CD4-positive, alpha-beta memory T cell (primary cell): ENCODE results near the gene PLTP. TPM values are rescaled to one million over a fixed set of nuclear protein-coding genes. Genes with fewer than 3 reads are reported as not detected.
A peak's percentile ranks its signal among the peaks of the same experiment; 100 is the strongest.

Experiments
- CTCF ChIA-PET: fragments of 350-600 bp; sonication (Branson Sonifier 250); formaldehyde crosslinking; loops from one replicate; lab custom pipeline; 2021; ENCODE audit warnings: inconsistent platforms; ENCODE audit not compliant: partially characterized antibody; lab: Charles Lee
- POLR2A ChIA-PET: fragments of 350-600 bp; sonication (Branson Sonifier 250); formaldehyde crosslinking; loops from one replicate; lab custom pipeline; 2021; ENCODE audit not compliant: partially characterized antibody; lab: Charles Lee
- DNase-seq, 5 donors: peaks; one replicate each; pipeline versions ENCODE4 v3.0.0 to v3.0.0-alpha.2; 2020 to 2022; ENCODE audit warnings: mixed read lengths in 1 of 5
- H3K27ac ChIP-seq: one replicate; pipeline ENCODE4 v1.7.0; 2013; ENCODE audit warnings: low read depth, low read length
- H3K27me3 ChIP-seq: 2 replicates; pipeline ENCODE4 v1.7.0; 2013; ENCODE audit warnings: mild to moderate bottlenecking, low read length, moderate library complexity; ENCODE audit not compliant: insufficient read depth
- H3K36me3 ChIP-seq: 2 replicates; pipeline ENCODE4 v1.7.0; 2013; ENCODE audit warnings: mild to moderate bottlenecking, low read length, moderate library complexity; ENCODE audit not compliant: insufficient read depth
- H3K4me1 ChIP-seq: 2 replicates; pipeline ENCODE4 v1.7.0; 2013; ENCODE audit warnings: mild to moderate bottlenecking, low read length, moderate library complexity; ENCODE audit not compliant: insufficient read depth
- H3K4me3 ChIP-seq, 2 donors: one replicate each; pipeline ENCODE4 v1.7.0; 2013; ENCODE audit warnings: low read length in 2 of 2, mild to moderate bottlenecking in 1 of 2
- H3K9me3 ChIP-seq, 2 donors: one replicate each; pipeline ENCODE4 v1.7.0; 2013; ENCODE audit warnings: low read length in 2 of 2, control low read depth in 1 of 2; ENCODE audit not compliant: control insufficient read depth in 1 of 2
- H3K27ac Mint-ChIP-seq, 7 donors: one replicate each; pipeline ENCODE4 v1.8.0; 2020 to 2021; ENCODE audit warnings: mixed read lengths in 7 of 7, mild to moderate bottlenecking in 6 of 7, inconsistent platforms in 3 of 7, moderate library complexity in 3 of 7
- H3K27me3 Mint-ChIP-seq, 2 donors: one replicate each; pipeline ENCODE4 v1.8.0; 2020 to 2021; ENCODE audit warnings: mixed read lengths in 2 of 2
- H3K36me3 Mint-ChIP-seq, 2 donors: one replicate each; pipeline ENCODE4 v1.8.0; 2020 to 2021; ENCODE audit warnings: mixed read lengths in 2 of 2, inconsistent platforms in 1 of 2, mild to moderate bottlenecking in 1 of 2
- H3K4me1 Mint-ChIP-seq, 4 donors: one replicate each; pipeline ENCODE4 v1.8.0; 2020 to 2021; ENCODE audit warnings: mixed read lengths in 4 of 4, mild to moderate bottlenecking in 1 of 4
- H3K4me3 Mint-ChIP-seq, 8 donors: one replicate each; pipeline ENCODE4 v1.8.0; 2020 to 2021; ENCODE audit warnings: mixed read lengths in 8 of 8, mild to moderate bottlenecking in 7 of 8, moderate library complexity in 6 of 8, inconsistent platforms in 3 of 8
- H3K9me3 Mint-ChIP-seq, 8 donors: one replicate each; pipeline ENCODE4 v1.8.0; 2020 to 2021; ENCODE audit warnings: mixed read lengths in 8 of 8, mild to moderate bottlenecking in 5 of 8, inconsistent platforms in 3 of 8, moderate library complexity in 1 of 8
- intact Hi-C: fragments of 100-400 bp; cut with micrococcal nuclease; formaldehyde crosslinking; loops from one replicate; pipeline ENCODE4 v1.15.1; 2023
- polyA plus RNA-seq, 2 donors: library from polyadenylated mRNA; unstranded; fragments of 300-500 nt; fragmentation: Illumina TruSeq; gene quantifications; one replicate each; pipeline ENCODE4 v1.2.3, GENCODE V29; 2021
- total RNA-seq, 2 experiments: library from RNA; stranded (reverse); gene quantifications; one replicate each; pipeline ENCODE4 v1.2.3, GENCODE V29; 2021

Gene PLTP
- total and polyA plus RNA-seq, 4 experiments from 2014 or later: 0.19 to 0.69 (median 0.29) TPM; not detected in 1

GRCh38 chr20:45897692-45898091 lies 14.3 kb downstream of the PLTP start:
- no peak overlapping the region for H3K27ac ChIP-seq
- H3K4me1 ChIP-seq: peaks cover 16% of the 10 kb centered on the region
- H3K9me3 ChIP-seq: no peaks in the 10 kb centered on the region
- H3K36me3 Mint-ChIP-seq: peaks cover 4 to 30% of the 10 kb centered on the region in 2 donors
- POLR2A ChIA-PET: interaction anchor here (1.0 to 1.9 kb wide), 3 partner anchors 17 to 37 kb away, joined by 3 to 7 read pairs (median 6); partner anchors contain the start of gene ZSWIM1
- CTCF ChIA-PET: no interaction called here
- intact Hi-C loops: no loop called here
- no peaks in the 10 kb centered on the region for H3K27me3 ChIP-seq
- H3K27me3 Mint-ChIP-seq: no peaks in the 10 kb centered on the region
- H3K9me3 Mint-ChIP-seq: peaks cover 0 to 2% (median 0%) of the 10 kb centered on the region in 8 donors
- H3K4me3 ChIP-seq: no peak overlapping the region
- no peak overlapping the region for H3K4me3 Mint-ChIP-seq
- DNase-seq: no peak
- H3K27ac Mint-ChIP-seq: peak overlapping the region in 1 of 7 donors; percentile 60
- peaks cover 7 to 20% (median 13%) of the 10 kb centered on the region in 4 donors for H3K4me1 Mint-ChIP-seq
- peaks cover 20% of the 10 kb centered on the region for H3K36me3 ChIP-seq

GRCh38 chr20:45897289-45897688 lies 14.7 kb downstream of the PLTP start:
- Histone ChIP-seq H3K36me3 (peaks cover 20% of the 10 kb centered on the region), H3K4me3 (no peak overlapping the region), H3K27me3 (no peaks in the 10 kb centered on the region), H3K9me3 (no peaks in the 10 kb centered on the region), H3K27ac (no peak overlapping the region), H3K4me1 (peaks cover 20% of the 10 kb centered on the region)
- intact Hi-C loops: no loop called here
- H3K27ac Mint-ChIP-seq: no peak overlapping the region
- H3K9me3 Mint-ChIP-seq: peaks cover 0 to 2% (median 0%) of the 10 kb centered on the region in 8 donors
- CTCF ChIA-PET: no interaction called here
- H3K4me3 Mint-ChIP-seq: no peak overlapping the region
- H3K36me3 Mint-ChIP-seq: peaks cover 4 to 30% of the 10 kb centered on the region in 2 donors
- H3K4me1 Mint-ChIP-seq: peaks cover 11 to 24% (median 17%) of the 10 kb centered on the region in 4 donors
- no peaks in the 10 kb centered on the region for H3K27me3 Mint-ChIP-seq
- POLR2A ChIA-PET: interaction anchor here (1.0 to 1.7 kb wide), 2 partner anchors 27 to 38 kb away, joined by 3 to 6 read pairs; no protein-coding TSS in a partner anchor
- DNase-seq: no peak

GRCh38 chr20:45896641-45897161 lies 15.3 kb downstream of the PLTP start:
- CTCF ChIA-PET: no interaction called here
- no peak overlapping the region for H3K4me3 Mint-ChIP-seq
- H3K27me3 Mint-ChIP-seq: no peaks in the 10 kb centered on the region
- Histone ChIP-seq H3K27ac (no peak overlapping the region), H3K9me3 (no peaks in the 10 kb centered on the region), H3K36me3 (peaks cover 20% of the 10 kb centered on the region), H3K4me3 (no peak overlapping the region), H3K27me3 (no peaks in the 10 kb centered on the region), H3K4me1 (peaks cover 26% of the 10 kb centered on the region)
- H3K4me1 Mint-ChIP-seq: peaks cover 16 to 30% (median 22%) of the 10 kb centered on the region in 4 donors
- intact Hi-C loops: no loop called here
- POLR2A ChIA-PET: interaction anchor here (0.8 to 1.7 kb wide), 3 partner anchors 28 to 40 kb away, joined by 3 to 6 read pairs (median 3); no protein-coding TSS in a partner anchor
- DNase-seq: no peak
- peaks cover 4 to 32% of the 10 kb centered on the region in 2 donors for H3K36me3 Mint-ChIP-seq
- H3K27ac Mint-ChIP-seq: no peak overlapping the region
- H3K9me3 Mint-ChIP-seq: peaks cover 0 to 2% (median 0%) of the 10 kb centered on the region in 8 donors

GRCh38 chr20:45894797-45895196 lies 17.2 kb downstream of the PLTP start:
- H3K4me3 Mint-ChIP-seq: peak overlapping the region in 1 of 8 donors; percentile 43
- Histone ChIP-seq H3K36me3 (peaks cover 20% of the 10 kb centered on the region), H3K4me1 (peaks cover 36% of the 10 kb centered on the region), H3K27ac (no peak overlapping the region), H3K27me3 (no peaks in the 10 kb centered on the region), H3K9me3 (no peaks in the 10 kb centered on the region), H3K4me3 (no peak overlapping the region)
- H3K4me1 Mint-ChIP-seq: peaks cover 21 to 39% (median 32%) of the 10 kb centered on the region in 4 donors
- H3K27ac Mint-ChIP-seq: peak overlapping the region in 1 of 7 donors; percentile 35
- POLR2A ChIA-PET: interaction anchor here (9.9 kb wide), 1 partner anchor 40 kb away, joined by 141 read pairs; the partner anchor contains the start of gene PCIF1
- peaks cover 0 to 5% (median 0%) of the 10 kb centered on the region in 8 donors for H3K9me3 Mint-ChIP-seq
- CTCF ChIA-PET: no interaction called here
- intact Hi-C loops: loop anchor here (1.0 kb wide), 1 partner anchor 98 kb away; no protein-coding TSS in a partner anchor
- H3K36me3 Mint-ChIP-seq: peaks cover 4 to 35% of the 10 kb centered on the region in 2 donors
- DNase-seq: no peak
- no peaks in the 10 kb centered on the region for H3K27me3 Mint-ChIP-seq

GRCh38 chr20:45893831-45894230 lies 18.1 kb downstream of the PLTP start:
- Mint-ChIP-seq H3K36me3 (peaks cover under 1 to 32% of the 10 kb centered on the region in 2 donors), H3K4me1 (peaks cover 19 to 43% (median 32%) of the 10 kb centered on the region in 4 donors), H3K9me3 (peaks cover 0 to 5% (median 0%) of the 10 kb centered on the region in 8 donors), H3K4me3 (peak overlapping the region in 6 of 8 donors; percentile 39 to 69 (median 52)), H3K27me3 (no peaks in the 10 kb centered on the region), H3K27ac (peak overlapping the region in 5 of 7 donors; percentile 25 to 89 (median 69))
- ChIA-PET CTCF (interaction anchor here (0.5 to 3.5 kb wide), 4 partner anchors 37 to 1508 kb away, joined by 3 to 15 read pairs (median 3); no protein-coding TSS in a partner anchor), POLR2A (interaction anchor here (5.0 to 9.9 kb wide), 2 partner anchors 41 to 78 kb away, joined by 44 to 141 read pairs; partner anchors contain the start of genes PCIF1 and ZNF335)
- Histone ChIP-seq H3K4me1 (peaks cover 37% of the 10 kb centered on the region), H3K27me3 (no peaks in the 10 kb centered on the region), H3K9me3 (no peaks in the 10 kb centered on the region), H3K27ac (no peak overlapping the region), H3K36me3 (peaks cover 20% of the 10 kb centered on the region), H3K4me3 (no peak overlapping the region)
- intact Hi-C loops: loop anchor here (1.0 kb wide), 1 partner anchor 98 kb away; no protein-coding TSS in a partner anchor
- no peak for DNase-seq

GRCh38 chr20:45892828-45893500 lies 19.0 kb downstream of the PLTP start:
- H3K4me1 Mint-ChIP-seq: peaks cover 19 to 43% (median 32%) of the 10 kb centered on the region in 4 donors
- H3K27ac ChIP-seq: no peak overlapping the region

More at GRCh38 chr20:45892828-45893500, 19.0 kb downstream of the PLTP start:
- H3K27me3 ChIP-seq: no peaks in the 10 kb centered on the region
- peak in 1 of 5 donors; percentile 14 for DNase-seq
- peaks cover 37% of the 10 kb centered on the region for H3K4me1 ChIP-seq
- POLR2A ChIA-PET: interaction anchor here (0.7 to 9.9 kb wide), 9 partner anchors 9 to 112 kb away, joined by 3 to 141 read pairs (median 5); partner anchors contain the start of genes ACOT8, PCIF1, ZNF335 and ZSWIM1
- H3K27ac Mint-ChIP-seq: peak overlapping the region in 5 of 7 donors; percentile 75 to 92 (median 89)
- H3K4me3 Mint-ChIP-seq: peak overlapping the region; percentile 91 to 97 (median 93)
- intact Hi-C loops: no loop called here
- CTCF ChIA-PET: interaction anchor here (0.5 to 3.5 kb wide), 10 partner anchors 11 to 122 kb away, joined by 3 to 15 read pairs (median 4); partner anchors contain the start of genes DNTTIP1, PCIF1 and WFDC3
- H3K9me3 Mint-ChIP-seq: peaks cover 0 to 5% (median 0%) of the 10 kb centered on the region in 8 donors
- H3K36me3 ChIP-seq: peaks cover 17% of the 10 kb centered on the region
- no peaks in the 10 kb centered on the region for H3K9me3 ChIP-seq
- peaks cover 0 to 27% of the 10 kb centered on the region in 2 donors for H3K36me3 Mint-ChIP-seq
- H3K27me3 Mint-ChIP-seq: no peaks in the 10 kb centered on the region
- no peak overlapping the region for H3K4me3 ChIP-seq
